Left ventricle myocardium inferior (tissue), 1 donor: Measurements from ENCODE around the gene KDELR1. TPM values are rescaled to one million over a fixed set of nuclear protein-coding genes. Genes with fewer than 3 reads are reported as not detected.

Experiments used
- DNase-seq: peaks from one replicate; pipeline ENCODE4 v3.0.0-alpha.2; 2020
- H3K27ac ChIP-seq: fragments of 200-600 bp; replicated peaks from 2 replicates; pipeline ENCODE4 v1.8.0; 2021
- H3K27me3 ChIP-seq: fragments of 200-600 bp; 2 replicates; pipeline ENCODE4 v1.8.0; 2021; ENCODE audit warnings: low read depth
- H3K36me3 ChIP-seq: fragments of 200-600 bp; 2 replicates; pipeline ENCODE4 v1.8.0; 2021
- H3K4me1 ChIP-seq: fragments of 200-600 bp; 2 replicates; pipeline ENCODE4 v1.8.0; 2021
- H3K4me3 ChIP-seq: fragments of 200-600 bp; 2 replicates; pipeline ENCODE4 v1.8.0; 2021; ENCODE audit warnings: mild to moderate bottlenecking, moderate library complexity
- H3K9me3 ChIP-seq: fragments of 200-600 bp; replicated peaks from 2 replicates; pipeline ENCODE4 v1.8.0; 2021
- intact Hi-C: fragments of 100-400 bp; cut with micrococcal nuclease; formaldehyde crosslinking; loops from one replicate; pipeline ENCODE4 v1.11.0; 2022
- total RNA-seq: library from RNA; stranded (reverse); fragmentation: NEBNext Ultra II Directional; extraction: Animal tissue kit (Norgen Biotek cat#: 25700); gene quantifications from one replicate; pipeline ENCODE4 v1.2.1, GENCODE V29; 2021
- TF ChIP-seq, protein P1 (sequence below): fragments of 200-600 bp; IDR thresholded peaks from 2 replicates; pipeline ENCODE4 v1.8.0; 2021; ENCODE audit warnings: antibody characterized with exemption, mild to moderate bottlenecking, borderline replicate concordance
- donor health status: DM: no; HTN: yes; CAD: no; lungs with severe emphysema.

Gene KDELR1
- total RNA-seq, 1 donor from 2014 or later, result 68.4 TPM

DNA sequence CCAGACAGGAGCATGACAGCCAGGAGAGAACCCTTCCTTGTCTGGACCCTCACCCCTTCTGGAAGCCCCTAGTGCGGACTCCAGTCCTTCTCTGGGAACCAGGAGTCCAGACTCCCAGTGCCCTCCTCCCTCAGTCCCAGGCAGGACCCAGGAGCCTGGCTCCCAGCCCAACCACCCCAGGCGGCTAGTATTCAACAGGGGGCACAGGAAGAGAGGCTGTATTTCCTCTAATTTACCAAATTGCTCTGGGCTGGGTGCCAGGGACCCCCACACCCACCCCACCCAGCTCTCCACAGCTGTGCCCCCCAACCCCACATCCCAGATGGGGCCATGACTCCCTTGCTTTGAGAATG lies 5.4 kb upstream of the KDELR1 start:
- Histone ChIP-seq H3K4me3 (peak overlapping the region; percentile 57), H3K4me1 (peaks cover 31% of the 10 kb centered on the region), H3K36me3 (no peaks in the 10 kb centered on the region), H3K27ac (no peak overlapping the region), H3K9me3 (no peaks in the 10 kb centered on the region), H3K27me3 (peaks cover 61% of the 10 kb centered on the region)
- DNase-seq, result no peak
- TF ChIP-seq, protein P1, sequence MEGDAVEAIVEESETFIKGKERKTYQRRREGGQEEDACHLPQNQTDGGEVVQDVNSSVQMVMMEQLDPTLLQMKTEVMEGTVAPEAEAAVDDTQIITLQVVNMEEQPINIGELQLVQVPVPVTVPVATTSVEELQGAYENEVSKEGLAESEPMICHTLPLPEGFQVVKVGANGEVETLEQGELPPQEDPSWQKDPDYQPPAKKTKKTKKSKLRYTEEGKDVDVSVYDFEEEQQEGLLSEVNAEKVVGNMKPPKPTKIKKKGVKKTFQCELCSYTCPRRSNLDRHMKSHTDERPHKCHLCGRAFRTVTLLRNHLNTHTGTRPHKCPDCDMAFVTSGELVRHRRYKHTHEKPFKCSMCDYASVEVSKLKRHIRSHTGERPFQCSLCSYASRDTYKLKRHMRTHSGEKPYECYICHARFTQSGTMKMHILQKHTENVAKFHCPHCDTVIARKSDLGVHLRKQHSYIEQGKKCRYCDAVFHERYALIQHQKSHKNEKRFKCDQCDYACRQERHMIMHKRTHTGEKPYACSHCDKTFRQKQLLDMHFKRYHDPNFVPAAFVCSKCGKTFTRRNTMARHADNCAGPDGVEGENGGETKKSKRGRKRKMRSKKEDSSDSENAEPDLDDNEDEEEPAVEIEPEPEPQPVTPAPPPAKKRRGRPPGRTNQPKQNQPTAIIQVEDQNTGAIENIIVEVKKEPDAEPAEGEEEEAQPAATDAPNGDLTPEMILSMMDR, result no peak
- intact Hi-C loops, result no loop called here

DNA sequence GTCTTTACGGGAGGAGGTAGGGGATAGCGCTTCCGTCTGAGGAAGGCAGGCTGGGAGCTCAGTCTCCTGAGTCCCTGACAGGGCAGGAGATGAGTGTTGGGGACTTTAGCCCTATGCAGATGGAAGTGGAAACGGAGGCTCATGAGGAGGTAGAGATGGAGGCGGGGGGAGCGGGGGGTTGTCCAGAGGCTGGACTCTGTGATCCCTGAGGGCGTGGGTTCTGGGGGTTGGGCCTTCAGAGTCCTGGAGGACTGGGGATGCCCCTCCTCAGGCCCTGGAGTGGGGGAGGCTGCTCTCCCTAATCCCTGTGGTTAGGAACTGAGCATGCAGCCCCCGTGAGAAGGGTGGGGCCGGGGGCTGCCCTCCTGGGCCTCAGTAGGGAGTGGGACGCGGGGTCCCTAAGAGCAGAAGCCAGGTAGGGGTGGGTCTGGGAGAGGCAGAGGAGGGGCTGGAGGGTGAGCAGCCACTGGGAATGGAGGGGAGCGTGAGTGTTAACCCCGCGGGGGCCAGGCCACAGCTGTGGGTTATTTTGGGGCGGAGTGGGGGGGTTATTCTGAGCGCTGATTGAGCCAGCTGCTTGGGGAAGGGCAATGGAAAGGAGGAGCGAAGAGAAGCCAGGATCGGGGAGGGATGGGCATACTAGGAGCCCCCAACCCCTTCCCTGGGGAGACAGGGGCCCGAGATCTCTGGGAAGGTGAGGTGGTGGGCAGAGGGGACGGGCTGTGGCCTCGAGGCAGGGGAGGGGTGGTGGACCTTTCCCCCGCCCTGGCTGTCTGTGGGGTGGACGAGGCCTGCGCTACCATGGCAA lies 4.9 kb upstream of the KDELR1 start:
- no peaks in the 10 kb centered on the region for H3K9me3 ChIP-seq
- DNase-seq, result no peak
- H3K36me3 ChIP-seq, result no peaks in the 10 kb centered on the region
- H3K4me1 ChIP-seq, result peaks cover 32% of the 10 kb centered on the region
- H3K4me3 ChIP-seq, result no peak overlapping the region
- TF ChIP-seq, protein P1, result no peak
- H3K27me3 ChIP-seq, result peaks cover 64% of the 10 kb centered on the region
- intact Hi-C loops, result no loop called here
- no peak overlapping the region for H3K27ac ChIP-seq

- peaks cover 39% of the 10 kb centered on the region for H3K4me1 ChIP-seq
Observed at GRCh38 chr19:48395499-48395898, 4.1 kb upstream of the KDELR1 start.

GRCh38 chr19:48395170-48395455 lies 3.8 kb upstream of the KDELR1 start:
- H3K27me3 ChIP-seq, result peaks cover 64% of the 10 kb centered on the region
- TF ChIP-seq, protein P1, result no peak

More at GRCh38 chr19:48395499-48395898, 4.1 kb upstream of the KDELR1 start:
- no peaks in the 10 kb centered on the region for H3K9me3 ChIP-seq
- H3K27ac ChIP-seq, result no peak overlapping the region
- TF ChIP-seq, protein P1, result no peak
- H3K36me3 ChIP-seq, result no peaks in the 10 kb centered on the region
- DNase-seq, result no peak
- H3K4me3 ChIP-seq, result no peak overlapping the region
- intact Hi-C loops, result no loop called here
- peaks cover 64% of the 10 kb centered on the region for H3K27me3 ChIP-seq

DNA sequence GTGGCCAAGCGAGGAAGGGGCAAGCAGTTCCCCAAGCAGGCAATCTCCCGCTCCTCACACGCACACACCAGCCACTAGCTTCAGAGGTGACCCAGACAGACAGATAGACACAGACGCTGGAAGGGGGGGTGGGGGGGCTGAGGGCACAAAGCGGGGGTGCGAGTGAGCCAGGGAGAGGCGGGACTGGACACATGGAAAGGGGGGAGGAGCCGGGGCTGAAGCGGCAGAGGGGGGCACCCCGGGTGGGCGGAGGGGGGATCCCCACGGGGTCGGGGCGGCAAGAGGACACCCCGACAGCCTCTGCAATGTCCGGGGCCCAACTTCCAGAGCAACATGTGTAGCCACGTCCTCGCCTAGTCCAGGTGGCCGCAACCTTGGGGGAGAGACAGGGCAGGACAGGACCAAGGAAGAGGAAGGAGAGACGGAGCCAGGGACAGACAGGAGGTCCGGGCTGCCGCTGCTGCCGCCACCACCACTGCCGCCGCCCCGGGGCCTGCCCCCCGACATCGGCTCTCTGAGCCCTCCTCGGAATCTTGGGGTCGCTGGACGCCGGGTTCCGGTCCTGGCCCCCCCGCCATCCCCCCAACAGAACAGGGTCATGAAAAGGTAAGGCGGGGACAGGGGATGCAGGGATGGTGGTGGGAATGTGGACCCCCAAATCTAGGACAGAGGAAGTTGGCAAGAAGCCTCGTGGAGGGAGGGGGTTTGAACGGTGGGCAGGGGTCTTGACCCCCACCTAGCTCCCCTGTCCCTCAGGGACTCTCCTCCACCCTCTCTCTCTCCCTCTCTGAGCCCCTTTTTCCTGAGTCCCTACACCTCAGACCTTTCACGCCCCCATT lies 3.2 kb upstream of the KDELR1 start:
- no peak overlapping the region for H3K27ac ChIP-seq
- peaks cover under 1% of the 10 kb centered on the region for H3K36me3 ChIP-seq
- peaks cover 40% of the 10 kb centered on the region for H3K4me1 ChIP-seq
- TF ChIP-seq, protein P1, result no peak
- no peak for DNase-seq
- H3K27me3 ChIP-seq, result peaks cover 64% of the 10 kb centered on the region
- peak overlapping the region; percentile 41 for H3K4me3 ChIP-seq
- intact Hi-C loops, result no loop called here
- H3K9me3 ChIP-seq, result no peaks in the 10 kb centered on the region

More at GRCh38 chr19:48395170-48395455, 3.8 kb upstream of the KDELR1 start:
- no peak overlapping the region for H3K27ac ChIP-seq
- peaks cover 40% of the 10 kb centered on the region for H3K4me1 ChIP-seq
- no peak overlapping the region for H3K4me3 ChIP-seq
- no peaks in the 10 kb centered on the region for H3K36me3 ChIP-seq
- H3K9me3 ChIP-seq, result no peaks in the 10 kb centered on the region
- intact Hi-C loops, result no loop called here
- no peak for DNase-seq
